Activated naive CD4-positive, alpha-beta T cell treated with Interleukin-2 at 50 U/mL for 16 hours (primary cell): ENCODE results near the gene POU4F1.
"Not testable (repeated sequence)": the region's sequence is repeated elsewhere in the genome, so short reads cannot be mapped to it uniquely, and the experiment has no call there.

Experiments
- DNase-seq: peaks from one replicate; pipeline ENCODE4 v3.0.0-alpha.2; 2020

POU4F1 gene

GRCh38 chr13:78603240-78603957 is at the start of gene POU4F1:
TSS of gene POU4F1 (minus strand) at chr13:78603552. CDS start at chr13:78603326, 226 bp downstream.
- DNase-seq = peak; percentile 57

GRCh38 chr13:78652651-78653050 is 49.3 kb upstream of the POU4F1 start:
- no peak for DNase-seq

- DNase-seq = no peak
These were observed 47.3 kb upstream of the POU4F1 start for GRCh38 chr13:78650717-78651083.

- DNase-seq = no peak
These were observed 46.8 kb upstream of the POU4F1 start for GRCh38 chr13:78649997-78650716.

- not testable (repeated sequence) for DNase-seq
These were observed 43.8 kb upstream of the POU4F1 start for GRCh38 chr13:78647109-78647678.

GRCh38 chr13:78638216-78638615 is 34.9 kb upstream of the POU4F1 start:
- DNase-seq = no peak

- no peak for DNase-seq
These were observed 33.1 kb upstream of the POU4F1 start for GRCh38 chr13:78636495-78636894.

GRCh38 chr13:78632996-78633395 is 29.6 kb upstream of the POU4F1 start:
- no peak for DNase-seq

GRCh38 chr13:78631077-78631476 is 27.7 kb upstream of the POU4F1 start:
- no peak for DNase-seq

- no peak for DNase-seq
These were observed 27.2 kb upstream of the POU4F1 start for GRCh38 chr13:78630511-78630910.

- no peak for DNase-seq
These were observed 22.0 kb upstream of the POU4F1 start for GRCh38 chr13:78625384-78625783.

GRCh38 chr13:78623132-78623531 is 19.8 kb upstream of the POU4F1 start:
- no peak for DNase-seq

GRCh38 chr13:78620936-78621470 is 17.7 kb upstream of the POU4F1 start:
- no peak for DNase-seq

GRCh38 chr13:78618411-78618810 is 15.1 kb upstream of the POU4F1 start:
- no peak for DNase-seq

- DNase-seq = no peak
These were observed 7.7 kb upstream of the POU4F1 start for GRCh38 chr13:78611040-78611439.

GRCh38 chr13:78610381-78610883 is 7.1 kb upstream of the POU4F1 start:
- no peak for DNase-seq

- no peak for DNase-seq
These were observed 6.3 kb upstream of the POU4F1 start for GRCh38 chr13:78609464-78610205.

- no peak for DNase-seq
These were observed 5.5 kb upstream of the POU4F1 start for GRCh38 chr13:78608688-78609463.

GRCh38 chr13:78608252-78608687 is 4.9 kb upstream of the POU4F1 start:
- DNase-seq = no peak

GRCh38 chr13:78607409-78608251 is 4.3 kb upstream of the POU4F1 start:
- no peak for DNase-seq
